ENCODE data around the gene CACNB1. TPM values are rescaled to one million over a fixed set of nuclear protein-coding genes. Genes with fewer than 3 reads are reported as not detected.

Gene CACNB1
- polyA plus RNA-seq, 1 donor (not counting 4 experiments of a cell fraction or from before 2014, with no cell fraction given), result 4.0 TPM

DNA sequence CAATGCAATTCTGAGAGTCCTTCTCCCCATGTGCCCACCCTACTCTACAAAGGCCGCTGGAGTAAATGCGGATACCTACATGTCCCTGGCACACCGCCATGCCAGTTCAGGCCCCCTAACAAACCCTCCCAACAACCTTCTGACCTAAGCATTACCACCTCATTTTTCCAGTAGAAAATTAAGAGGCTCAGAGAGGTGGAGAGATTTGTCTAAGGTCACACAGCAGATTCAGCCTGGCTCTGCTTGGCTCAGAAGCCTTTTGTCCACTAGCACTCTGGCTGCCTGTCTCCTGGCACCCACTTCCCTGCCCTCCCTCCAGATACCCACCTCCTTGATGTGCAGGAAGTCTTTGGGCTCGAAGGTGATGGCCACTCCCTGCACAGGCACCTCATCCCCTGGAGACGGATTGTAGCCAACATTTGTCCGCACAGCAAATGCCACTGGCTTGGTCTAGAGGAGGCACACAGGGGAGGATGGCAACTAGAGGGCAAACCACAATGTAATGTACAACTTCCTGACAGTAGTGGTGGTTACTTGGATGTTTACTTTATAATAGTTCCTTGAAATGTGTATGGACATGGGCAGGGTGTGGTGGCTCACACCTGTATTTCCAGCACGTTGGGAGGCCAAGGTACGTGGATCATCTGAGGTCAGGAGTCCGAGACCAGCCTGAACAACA lies 10.2 kb downstream of the CACNB1 start:
- no peak for TF ChIP-seq EZH2 (IDR thresholded peaks at IDR 0.05; ENCODE audit: low read length)
- TF ChIP-seq, protein P1, sequence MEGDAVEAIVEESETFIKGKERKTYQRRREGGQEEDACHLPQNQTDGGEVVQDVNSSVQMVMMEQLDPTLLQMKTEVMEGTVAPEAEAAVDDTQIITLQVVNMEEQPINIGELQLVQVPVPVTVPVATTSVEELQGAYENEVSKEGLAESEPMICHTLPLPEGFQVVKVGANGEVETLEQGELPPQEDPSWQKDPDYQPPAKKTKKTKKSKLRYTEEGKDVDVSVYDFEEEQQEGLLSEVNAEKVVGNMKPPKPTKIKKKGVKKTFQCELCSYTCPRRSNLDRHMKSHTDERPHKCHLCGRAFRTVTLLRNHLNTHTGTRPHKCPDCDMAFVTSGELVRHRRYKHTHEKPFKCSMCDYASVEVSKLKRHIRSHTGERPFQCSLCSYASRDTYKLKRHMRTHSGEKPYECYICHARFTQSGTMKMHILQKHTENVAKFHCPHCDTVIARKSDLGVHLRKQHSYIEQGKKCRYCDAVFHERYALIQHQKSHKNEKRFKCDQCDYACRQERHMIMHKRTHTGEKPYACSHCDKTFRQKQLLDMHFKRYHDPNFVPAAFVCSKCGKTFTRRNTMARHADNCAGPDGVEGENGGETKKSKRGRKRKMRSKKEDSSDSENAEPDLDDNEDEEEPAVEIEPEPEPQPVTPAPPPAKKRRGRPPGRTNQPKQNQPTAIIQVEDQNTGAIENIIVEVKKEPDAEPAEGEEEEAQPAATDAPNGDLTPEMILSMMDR (optimal IDR thresholded peaks at IDR 0.05 in 1 of 3, IDR thresholded peaks at IDR 0.05 in 1 of 3, conservative IDR thresholded peaks at IDR 0.05 in 1 of 3; ENCODE audit: extremely low read depth in 1 of 3, insufficient read depth in 2 of 3, low read length in 3 of 3), result no peak
- Histone ChIP-seq H3K27me3 (ENCODE audit: control insufficient read depth, extremely low read depth, insufficient read depth, low read length) (no peaks in the 10 kb centered on the region), H3K4me2 (ENCODE audit: control insufficient read depth, extremely low read depth, insufficient read depth, low read depth, low read length) (no peak overlapping the region), H3K9ac (ENCODE audit: control insufficient read depth, extremely low read depth, insufficient read depth, low read length) (no peak overlapping the region), H3K79me2 (ENCODE audit: control insufficient read depth, insufficient read depth, low read length) (no peaks in the 10 kb centered on the region), H3K27ac (ENCODE audit: control insufficient read depth, insufficient read depth, low read length) (no peak overlapping the region), H3K9me3 (ENCODE audit: control insufficient read depth, low read depth, low read length) (no peaks in the 10 kb centered on the region), H4K20me1 (ENCODE audit: control insufficient read depth, extremely low read depth, insufficient read depth, low read length) (no peaks in the 10 kb centered on the region), H3K9me1 (ENCODE audit: control insufficient read depth, extremely low read depth, insufficient read depth, low read length) (no peaks in the 10 kb centered on the region), H3K4me1 (ENCODE audit: control insufficient read depth, extremely low read depth, insufficient read depth, low read length) (no peaks in the 10 kb centered on the region), H3K4me3 (ENCODE audit: control insufficient read depth in 2 of 3, extremely low read depth in 1 of 3, insufficient read depth in 2 of 3, low read depth in 1 of 3, low read length in 3 of 3) (no peak overlapping the region), H2AFZ (ENCODE audit: control insufficient read depth, low read length) (no peak overlapping the region), H3K36me3 (ENCODE audit: control insufficient read depth in 2 of 2, extremely low read depth in 1 of 2, insufficient read depth in 2 of 2, low read length in 2 of 2) (peaks cover 20 to 34% of the 10 kb centered on the region in 2 experiments)
- dilution Hi-C loops (cut with MboI; ENCODE audit: extremely low pct_ligation_motif_present, low sequenced_read_pairs), result no loop called here
- DNase-seq (ENCODE audit: low read depth, low spot score), result no peak
- FAIRE-seq, result no peak

DNA sequence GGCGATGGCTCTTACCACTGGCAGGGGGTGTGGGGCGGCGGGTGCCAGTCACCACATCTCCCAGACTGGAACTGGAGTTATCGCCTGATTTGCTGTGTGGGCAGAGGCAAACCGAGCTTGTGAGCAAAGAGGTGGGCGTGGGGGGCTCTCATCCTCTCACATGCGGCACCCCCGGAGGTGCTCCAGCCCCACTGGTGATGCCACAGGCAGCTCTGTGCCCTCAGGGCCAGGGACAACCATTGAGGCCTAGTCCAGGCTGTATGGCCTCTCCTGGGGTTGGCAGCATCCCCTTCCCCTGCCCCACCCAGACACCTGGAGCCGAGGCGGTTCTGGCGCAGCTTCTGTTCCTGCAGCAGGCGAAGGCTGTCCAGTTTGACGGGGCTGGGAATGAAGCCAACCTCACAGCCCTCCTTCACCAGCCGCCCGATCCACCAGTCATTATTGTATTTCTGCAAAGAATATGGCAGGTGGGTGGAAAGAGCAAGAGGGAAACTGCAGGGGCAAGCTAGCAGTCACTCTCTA lies 10.9 kb downstream of the CACNB1 start:
- H3K36me3 ChIP-seq (ENCODE audit: control insufficient read depth in 2 of 2, extremely low read depth in 1 of 2, insufficient read depth in 2 of 2, low read length in 2 of 2), result peaks cover 20 to 30% of the 10 kb centered on the region in 2 experiments
- dilution Hi-C loops (cut with MboI; ENCODE audit: extremely low pct_ligation_motif_present, low sequenced_read_pairs), result no loop called here

More for the DNA sequence above, 10.9 kb downstream of the CACNB1 start:
- Histone ChIP-seq H3K79me2 (ENCODE audit: control insufficient read depth, insufficient read depth, low read length) (no peaks in the 10 kb centered on the region), H3K4me3 (ENCODE audit: control insufficient read depth in 2 of 3, extremely low read depth in 1 of 3, insufficient read depth in 2 of 3, low read depth in 1 of 3, low read length in 3 of 3) (no peak overlapping the region), H3K4me2 (ENCODE audit: control insufficient read depth, extremely low read depth, insufficient read depth, low read depth, low read length) (no peak overlapping the region), H3K9me1 (ENCODE audit: control insufficient read depth, extremely low read depth, insufficient read depth, low read length) (no peaks in the 10 kb centered on the region), H4K20me1 (ENCODE audit: control insufficient read depth, extremely low read depth, insufficient read depth, low read length) (no peaks in the 10 kb centered on the region), H3K9ac (ENCODE audit: control insufficient read depth, extremely low read depth, insufficient read depth, low read length) (no peak overlapping the region), H3K27ac (ENCODE audit: control insufficient read depth, insufficient read depth, low read length) (no peak overlapping the region), H3K27me3 (ENCODE audit: control insufficient read depth, extremely low read depth, insufficient read depth, low read length) (no peaks in the 10 kb centered on the region), H3K9me3 (ENCODE audit: control insufficient read depth, low read depth, low read length) (no peaks in the 10 kb centered on the region), H3K4me1 (ENCODE audit: control insufficient read depth, extremely low read depth, insufficient read depth, low read length) (no peaks in the 10 kb centered on the region), H2AFZ (ENCODE audit: control insufficient read depth, low read length) (no peak overlapping the region)
- TF ChIP-seq, protein P1 (optimal IDR thresholded peaks at IDR 0.05 in 1 of 3, IDR thresholded peaks at IDR 0.05 in 1 of 3, conservative IDR thresholded peaks at IDR 0.05 in 1 of 3; ENCODE audit: extremely low read depth in 1 of 3, insufficient read depth in 2 of 3, low read length in 3 of 3), result no peak
- TF ChIP-seq EZH2 (IDR thresholded peaks at IDR 0.05; ENCODE audit: low read length), result no peak
- DNase-seq (ENCODE audit: low read depth, low spot score) (no peak), FAIRE-seq (no peak)

Measured in keratinocyte (primary cell).